H1 (cell line): ENCODE data around the gene PPP2R2C. TPM values are rescaled to one million over a fixed set of nuclear protein-coding genes. Genes with fewer than 3 reads are reported as not detected.

Experiments
- ATF2 ChIP-seq: IDR thresholded peaks from 2 replicates; pipeline ENCODE4 v1.6.1; 2012; ENCODE audit warnings: low read length, inconsistent platforms
- CHD7 ChIP-seq: fragments of 300-600 bp; sonication (generic); IDR thresholded peaks from 2 replicates; pipeline ENCODE4 v1.7.1; 2012; ENCODE audit warnings: low read length, moderate library complexity, mild to moderate bottlenecking, inconsistent platforms; ENCODE audit not compliant: insufficient replicate concordance
- FOSL1 ChIP-seq: IDR thresholded peaks from 2 replicates; pipeline ENCODE4 v1.6.1; 2011; ENCODE audit warnings: mild to moderate bottlenecking, low read depth, low read length, moderate library complexity; ENCODE audit not compliant: insufficient read depth
- KDM4A ChIP-seq: IDR thresholded peaks from one replicate; pipeline ENCODE4 v1.7.1; 2012; ENCODE audit warnings: low read depth, mild to moderate bottlenecking, moderate library complexity, low read length, inconsistent platforms; ENCODE audit not compliant: severe bottlenecking
- PHF8 ChIP-seq: fragments of 200-600 bp; sonication (generic); conservative IDR thresholded peaks from 2 replicates; pipeline ENCODE4 v1.7.1; 2012; ENCODE audit warnings: low read depth, mild to moderate bottlenecking, inconsistent platforms, low read length, moderate library complexity
- polyA plus RNA-seq, 7 experiments: library from polyadenylated mRNA; depleted of rRNA in 3 of 7; stranded (reverse) in 5 of 7; unstranded in 2 of 7; fragments of >200 nt in 5 of 7; fragments of 200-250 nt in 2 of 7; gene quantifications; 1 replicate in 5 of 7; 2 replicates in 1 of 7; 4 replicates in 1 of 7; pipeline versions ENCODE4 v1.2.1 to v1.2.3, GENCODE V29; 2011 to 2013; ENCODE audit warnings: missing spikeins in 2 of 7, mixed read lengths in 2 of 7
- total RNA-seq: library from RNA; stranded (reverse); fragmentation: NEBNext Ultra II Directional; extraction: Animal tissue kit (Norgen Biotek cat#: 25700); gene quantifications from 2 replicates; pipeline ENCODE4 v1.2.1, GENCODE V29; 2021

PPP2R2C gene
- total and polyA plus RNA-seq, 2 of the 8 experiments (the other 6 are each of a cell fraction or from before 2014, with no cell fraction given): 6.4 TPM

- no peak for TF ChIP-seq FOSL1
- TF ChIP-seq CHD7: no peak
- TF ChIP-seq PHF8: no peak
- no peak for TF ChIP-seq KDM4A
- no peak for TF ChIP-seq ATF2
Observed at GRCh38 chr4:6391852-6392188, 80.6 kb downstream of the PPP2R2C start (continued).
